Activated T-cell treated with anti-CD3 and anti-CD28 coated beads, Interleukin-2, amount 50 U/mL, for 4 hours (primary cell): ENCODE data around the gene FOXB1. TPM values are rescaled to one million over a fixed set of nuclear protein-coding genes. Genes with fewer than 3 reads are reported as not detected.
A peak's percentile ranks its signal among the peaks of the same experiment; 100 is the strongest.

Experiments used
- ATAC-seq, 2 donors: fragments of 200-7000 bp; cut with Tn5 transposase; one replicate each; pipeline ENCODE4 v1.10.0; 2021
- DNase-seq: peaks from one replicate; pipeline ENCODE4 v3.0.0-alpha.2; 2020
- H3K27me3 Mint-ChIP-seq: one replicate; pipeline ENCODE4 v1.8.0; 2021; ENCODE audit warnings: low read depth, mixed read lengths
- H3K36me3 Mint-ChIP-seq: one replicate; pipeline ENCODE4 v1.8.0; 2022; ENCODE audit warnings: mixed read lengths; ENCODE audit not compliant: insufficient read depth
- H3K4me1 Mint-ChIP-seq: one replicate; pipeline ENCODE4 v1.8.0; 2021; ENCODE audit warnings: low read depth, mixed read lengths
- H3K4me3 Mint-ChIP-seq: one replicate; pipeline ENCODE4 v1.8.0; 2021; ENCODE audit warnings: mild to moderate bottlenecking, moderate library complexity, mixed read lengths
- H3K9me3 Mint-ChIP-seq: one replicate; pipeline ENCODE4 v1.8.0; 2021; ENCODE audit warnings: mixed read lengths
- total RNA-seq, 3 donors: library from RNA; stranded (reverse); gene quantifications; one replicate each; pipeline ENCODE4 v1.2.1, GENCODE V29; 2021

FOXB1 gene
- total RNA-seq, 3 donors from 2014 or later, result 0.26 to 0.46 (median 0.27) TPM

GRCh38 chr15:60003243-60004008 lies 685 bp upstream of the FOXB1 start:
- Mint-ChIP-seq H3K4me3 (peak overlapping the region; percentile 66), H3K27me3 (peaks cover 94% of the 10 kb centered on the region), H3K4me1 (peaks cover 42% of the 10 kb centered on the region), H3K9me3 (peaks cover 15% of the 10 kb centered on the region), H3K36me3 (peaks cover 2% of the 10 kb centered on the region)
- no peak for ATAC-seq
- DNase-seq, result no peak

- peak in 1 of 2 donors; percentile 15 for ATAC-seq
- no peak for DNase-seq
These were observed 788 bp downstream of the FOXB1 start for GRCh38 chr15:60004846-60005351.

GRCh38 chr15:60005352-60006202 lies 1.5 kb downstream of the FOXB1 start:
- H3K4me3 Mint-ChIP-seq, result peak overlapping the region; percentile 87
- peaks cover 15% of the 10 kb centered on the region for H3K9me3 Mint-ChIP-seq
- peak; percentile 19 to 23 for ATAC-seq
- DNase-seq, result no peak
- peaks cover 92% of the 10 kb centered on the region for H3K27me3 Mint-ChIP-seq
- H3K4me1 Mint-ChIP-seq, result peaks cover 35% of the 10 kb centered on the region
- H3K36me3 Mint-ChIP-seq, result peaks cover 2% of the 10 kb centered on the region

More at GRCh38 chr15:60004846-60005351, 788 bp downstream of the FOXB1 start:
- peaks cover 92% of the 10 kb centered on the region for H3K27me3 Mint-ChIP-seq
- H3K36me3 Mint-ChIP-seq, result peaks cover 2% of the 10 kb centered on the region
- H3K9me3 Mint-ChIP-seq, result peaks cover 15% of the 10 kb centered on the region
- peaks cover 39% of the 10 kb centered on the region for H3K4me1 Mint-ChIP-seq
- peak overlapping the region; percentile 87 for H3K4me3 Mint-ChIP-seq

- Mint-ChIP-seq H3K36me3 (peaks cover 2% of the 10 kb centered on the region), H3K9me3 (peaks cover 13% of the 10 kb centered on the region), H3K4me3 (peak overlapping the region; percentile 87), H3K27me3 (peaks cover 92% of the 10 kb centered on the region), H3K4me1 (peaks cover 35% of the 10 kb centered on the region)
- DNase-seq (peak; percentile 63), ATAC-seq (peak; percentile 58 to 66)
These were observed 2.2 kb downstream of the FOXB1 start for GRCh38 chr15:60006203-60006862.

- H3K4me1 Mint-ChIP-seq, result peaks cover 34% of the 10 kb centered on the region
- H3K36me3 Mint-ChIP-seq, result peaks cover 2% of the 10 kb centered on the region
- H3K4me3 Mint-ChIP-seq, result peak overlapping the region; percentile 87
- no peak for ATAC-seq
- DNase-seq, result no peak
- H3K27me3 Mint-ChIP-seq, result peaks cover 90% of the 10 kb centered on the region
- H3K9me3 Mint-ChIP-seq, result peaks cover 9% of the 10 kb centered on the region
These were observed 2.8 kb downstream of the FOXB1 start for GRCh38 chr15:60006873-60007272.

GRCh38 chr15:60009124-60009960 lies 5.2 kb downstream of the FOXB1 start:
- ATAC-seq (no peak), DNase-seq (no peak)
- H3K27me3 Mint-ChIP-seq, result peaks cover 87% of the 10 kb centered on the region
- H3K4me1 Mint-ChIP-seq, result peaks cover 24% of the 10 kb centered on the region
- no peaks in the 10 kb centered on the region for H3K9me3 Mint-ChIP-seq
- no peaks in the 10 kb centered on the region for H3K36me3 Mint-ChIP-seq
- H3K4me3 Mint-ChIP-seq, result no peak overlapping the region

- no peaks in the 10 kb centered on the region for H3K9me3 Mint-ChIP-seq
- no peak overlapping the region for H3K4me3 Mint-ChIP-seq
- ATAC-seq, result no peak
These were observed 6.0 kb downstream of the FOXB1 start for GRCh38 chr15:60009980-60010732.

GRCh38 chr15:60010858-60011257 lies 6.7 kb downstream of the FOXB1 start:
- H3K4me3 Mint-ChIP-seq, result no peak overlapping the region
- no peaks in the 10 kb centered on the region for H3K9me3 Mint-ChIP-seq
- ATAC-seq, result no peak
- peaks cover 84% of the 10 kb centered on the region for H3K27me3 Mint-ChIP-seq
- no peaks in the 10 kb centered on the region for H3K36me3 Mint-ChIP-seq
- peaks cover 9% of the 10 kb centered on the region for H3K4me1 Mint-ChIP-seq
- no peak for DNase-seq

More at GRCh38 chr15:60009980-60010732, 6.0 kb downstream of the FOXB1 start:
- DNase-seq, result no peak
- peaks cover 16% of the 10 kb centered on the region for H3K4me1 Mint-ChIP-seq
- no peaks in the 10 kb centered on the region for H3K36me3 Mint-ChIP-seq
- peaks cover 84% of the 10 kb centered on the region for H3K27me3 Mint-ChIP-seq

- Mint-ChIP-seq H3K4me3 (no peak overlapping the region), H3K36me3 (no peaks in the 10 kb centered on the region), H3K27me3 (peaks cover 80% of the 10 kb centered on the region), H3K9me3 (peaks cover 6% of the 10 kb centered on the region), H3K4me1 (peaks cover 6% of the 10 kb centered on the region)
- DNase-seq, result no peak
- no peak for ATAC-seq
These were observed 8.6 kb downstream of the FOXB1 start for GRCh38 chr15:60012695-60013094.

GRCh38 chr15:60017538-60018520 lies 13.7 kb downstream of the FOXB1 start:
- no peak overlapping the region for H3K4me3 Mint-ChIP-seq
- H3K27me3 Mint-ChIP-seq, result peaks cover 38% of the 10 kb centered on the region
- H3K36me3 Mint-ChIP-seq, result no peaks in the 10 kb centered on the region
- peaks cover 11% of the 10 kb centered on the region for H3K9me3 Mint-ChIP-seq
- DNase-seq, result no peak
- peaks cover 15% of the 10 kb centered on the region for H3K4me1 Mint-ChIP-seq
- ATAC-seq, result peak; percentile 43 to 58

- no peak for DNase-seq
- peaks cover 15% of the 10 kb centered on the region for H3K4me1 Mint-ChIP-seq
These were observed 16.6 kb downstream of the FOXB1 start for GRCh38 chr15:60020736-60021135.

More at GRCh38 chr15:60020736-60021135, 16.6 kb downstream of the FOXB1 start:
- Mint-ChIP-seq H3K36me3 (no peaks in the 10 kb centered on the region), H3K4me3 (no peak overlapping the region), H3K27me3 (peaks cover 17% of the 10 kb centered on the region), H3K9me3 (peaks cover 11% of the 10 kb centered on the region)
- no peak for ATAC-seq
